Bronchial smooth muscle cell (primary cell): ENCODE results near the gene NMRK1. TPM values are rescaled to one million over a fixed set of nuclear protein-coding genes. Genes with fewer than 3 reads are reported as not detected.

ENCODE experiments used
- total RNA-seq: library from RNA; depleted of rRNA; stranded (reverse); fragments of >200 nt; gene quantifications from 2 replicates; pipeline ENCODE4 v1.2.1, GENCODE V29; 2014

Gene NMRK1
- 9.8 and 20.3 TPM in 2 replicates for total RNA-seq

GRCh38 chr9:75087824-75088645, at the start of gene NMRK1, which contains the start of gene OSTF1:
Gene NMRK1 (minus strand): TSS chr9:75088155. CDS start chr9:75083115, 5,040 bp downstream.
Gene OSTF1 (plus strand): TSS chr9:75088514. CDS start chr9:75088693, 179 bp downstream.

Other genes with a start within 250 kb of the NMRK1 start
- gene TRPM6, start 200.2 kb downstream of the NMRK1 start, total RNA-seq = under 0.01 TPM in 2 replicates
- gene C9orf40, start 135.2 kb downstream of the NMRK1 start, total RNA-seq = 1.0 and 2.2 TPM in 2 replicates
- gene CARNMT1, start 59.9 kb downstream of the NMRK1 start, total RNA-seq = 19.6 and 25.1 TPM in 2 replicates
- gene OSTF1, start 359 bp upstream of the NMRK1 start, total RNA-seq = 38.5 and 40.3 TPM in 2 replicates